ENCODE measurements around the gene GLG1. TPM values are rescaled to one million over a fixed set of nuclear protein-coding genes. Genes with fewer than 3 reads are reported as not detected.

GLG1 gene
- total RNA-seq, 1 experiment from 2014 or later = 135 TPM

DNA sequence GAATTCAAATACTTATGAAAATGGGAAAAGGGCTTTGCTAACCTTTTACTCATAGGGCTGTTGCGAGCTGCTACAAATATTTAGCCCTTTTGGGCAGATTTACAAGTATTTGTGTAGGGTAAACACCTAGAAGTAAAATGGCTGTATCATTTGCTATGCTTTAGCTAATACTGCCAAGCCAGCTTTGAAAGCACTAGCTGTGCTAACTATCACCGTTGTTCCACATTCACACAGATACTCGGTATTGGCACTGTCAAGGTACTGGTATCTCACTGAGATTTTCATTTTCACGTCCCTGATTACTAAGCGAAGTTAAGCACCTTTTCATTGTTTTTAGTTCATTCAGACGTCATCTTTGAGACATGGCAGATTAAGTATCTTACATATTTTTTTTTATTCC lies 84.8 kb downstream of the GLG1 start:
- Histone ChIP-seq H3K27ac (ENCODE audit: insufficient read length, low read depth, low read length) (no peak overlapping the region), H3K4me1 (ENCODE audit: insufficient read depth, low read length) (no peaks in the 10 kb centered on the region), H2BK15ac (ENCODE audit: low read depth, low read length) (no peak overlapping the region)

More for the DNA sequence above, 84.8 kb downstream of the GLG1 start:
- Mint-ChIP-seq H3K36me3 (ENCODE audit: insufficient read depth in 1 of 3, low read depth in 3 of 3) (peaks cover 19 to 27% (median 25%) of the 10 kb centered on the region in 3 experiments), H3K4me3 (no peak overlapping the region), H3K27ac (no peak overlapping the region), H3K9me3 (no peaks in the 10 kb centered on the region; a peak in 2 of 5 replicates), H3K4me1 (0 out of 4 replicates have a peak, but pooled peaks cover 0 to 4% of the 10 kb centered on the region in 2 experiments), H3K27me3 (ENCODE audit: low read depth) (no peaks in the 10 kb centered on the region)
- no peaks in the 10 kb centered on the region for H4K20me1 ChIP-seq (ENCODE audit: control insufficient read depth, insufficient read depth, insufficient read length)
- no peaks in the 10 kb centered on the region for H3K79me1 ChIP-seq (ENCODE audit: insufficient read depth, low read depth, low read length, poor library complexity, severe bottlenecking)
- no peak overlapping the region for H2BK20ac ChIP-seq (ENCODE audit: low read depth, low read length, poor library complexity, severe bottlenecking)
- WGBS (ENCODE audit: extremely low coverage, insufficient read length, low lambda C conversion rate) = no CpG with 5 or more reads among the region's 6 CpGs
- H4K5ac ChIP-seq (ENCODE audit: insufficient read length, low read depth, low read length) = no peak overlapping the region
- no peak overlapping the region for H2AFZ ChIP-seq (ENCODE audit: low read length)
- no peak overlapping the region for H2BK120ac ChIP-seq (ENCODE audit: low read depth, low read length, poor library complexity, severe bottlenecking)
- peaks cover 2% of the 10 kb centered on the region; the same call in 1 of the 2 replicates for H3K79me2 ChIP-seq (ENCODE audit: insufficient read depth, low read length)
- TF ChIP-seq, protein P1, sequence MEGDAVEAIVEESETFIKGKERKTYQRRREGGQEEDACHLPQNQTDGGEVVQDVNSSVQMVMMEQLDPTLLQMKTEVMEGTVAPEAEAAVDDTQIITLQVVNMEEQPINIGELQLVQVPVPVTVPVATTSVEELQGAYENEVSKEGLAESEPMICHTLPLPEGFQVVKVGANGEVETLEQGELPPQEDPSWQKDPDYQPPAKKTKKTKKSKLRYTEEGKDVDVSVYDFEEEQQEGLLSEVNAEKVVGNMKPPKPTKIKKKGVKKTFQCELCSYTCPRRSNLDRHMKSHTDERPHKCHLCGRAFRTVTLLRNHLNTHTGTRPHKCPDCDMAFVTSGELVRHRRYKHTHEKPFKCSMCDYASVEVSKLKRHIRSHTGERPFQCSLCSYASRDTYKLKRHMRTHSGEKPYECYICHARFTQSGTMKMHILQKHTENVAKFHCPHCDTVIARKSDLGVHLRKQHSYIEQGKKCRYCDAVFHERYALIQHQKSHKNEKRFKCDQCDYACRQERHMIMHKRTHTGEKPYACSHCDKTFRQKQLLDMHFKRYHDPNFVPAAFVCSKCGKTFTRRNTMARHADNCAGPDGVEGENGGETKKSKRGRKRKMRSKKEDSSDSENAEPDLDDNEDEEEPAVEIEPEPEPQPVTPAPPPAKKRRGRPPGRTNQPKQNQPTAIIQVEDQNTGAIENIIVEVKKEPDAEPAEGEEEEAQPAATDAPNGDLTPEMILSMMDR (conservative IDR thresholded peaks at IDR 0.05) = no peak
- no peak overlapping the region for H4K91ac ChIP-seq (ENCODE audit: insufficient read length, low read depth, low read length)
- H2BK12ac ChIP-seq (ENCODE audit: insufficient read length, low read depth, low read length) = no peak overlapping the region
- H3K14ac ChIP-seq (ENCODE audit: insufficient read depth, low read length) = no peak overlapping the region
- no peak for DNase-seq
- no peak overlapping the region for H3T11ph ChIP-seq (ENCODE audit: low read length)
- no peaks in the 10 kb centered on the region for H3K9me3 ChIP-seq (ENCODE audit: control insufficient read depth, low read depth, low read length)
- peak overlapping the region; percentile 36 for H3K18ac ChIP-seq (ENCODE audit: insufficient read length, low read depth, low read length)
- H2BK5ac ChIP-seq (ENCODE audit: insufficient read length, low read length) = no peak overlapping the region
- no peak overlapping the region for H3K23ac ChIP-seq (ENCODE audit: insufficient read length, low read depth, low read length)
- H3K23me2 ChIP-seq (ENCODE audit: insufficient read length, low read depth, low read length, poor library complexity, severe bottlenecking) = no peaks in the 10 kb centered on the region
- H3K9ac ChIP-seq (ENCODE audit: extremely low read depth, insufficient read length, low read length) = no peak overlapping the region
- no peaks in the 10 kb centered on the region for H3K27me3 ChIP-seq (ENCODE audit: insufficient read depth, low read length)
- H2AK5ac ChIP-seq (ENCODE audit: insufficient read length, low read length) = no peak overlapping the region
- no peak overlapping the region for H3K56ac ChIP-seq (ENCODE audit: insufficient read length, low read depth, low read length)
- H3K4me2 ChIP-seq (ENCODE audit: insufficient read depth, insufficient read length, low read length) = no peak overlapping the region
- no peak overlapping the region for H4K8ac ChIP-seq (replicated peaks; ENCODE audit: insufficient read length, low read depth, low read length)
- H3K4ac ChIP-seq (ENCODE audit: low read depth, low read length) = no peak overlapping the region

Data from H9 (cell line).